GM21367 (cell line): ENCODE data around the gene SCT.

ENCODE experiments used
- ATAC-seq: cut with Tn5 transposase; IDR thresholded peaks from one replicate; pipeline ENCODE4 v1.9.1; 2021; ENCODE audit not compliant: unreplicated experiment

The SCT gene

GRCh38 chr11:643849-644738 is 17.1 kb upstream of the SCT start:
- ATAC-seq, result no peak

DNA sequence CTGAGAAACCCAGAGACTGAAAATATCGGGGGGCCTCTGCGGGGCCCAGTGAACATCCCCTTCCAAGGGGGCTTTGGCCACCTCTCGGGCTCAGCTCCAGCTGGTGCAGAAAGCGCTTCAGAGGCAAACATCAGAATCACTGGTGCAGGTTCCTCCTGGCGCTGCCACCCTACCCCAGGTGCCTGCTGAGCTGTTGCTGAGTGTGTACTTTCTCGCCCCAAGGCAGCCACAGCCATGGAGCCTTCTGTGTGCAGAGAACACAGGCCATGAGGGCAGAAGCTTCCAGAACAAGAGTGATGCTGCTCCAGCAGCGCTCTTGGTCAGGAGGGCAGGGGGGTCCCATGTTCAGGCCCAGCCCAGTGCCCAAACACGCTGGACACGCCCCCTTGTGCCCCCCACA is 16.4 kb upstream of the SCT start:
- no peak for ATAC-seq

DNA sequence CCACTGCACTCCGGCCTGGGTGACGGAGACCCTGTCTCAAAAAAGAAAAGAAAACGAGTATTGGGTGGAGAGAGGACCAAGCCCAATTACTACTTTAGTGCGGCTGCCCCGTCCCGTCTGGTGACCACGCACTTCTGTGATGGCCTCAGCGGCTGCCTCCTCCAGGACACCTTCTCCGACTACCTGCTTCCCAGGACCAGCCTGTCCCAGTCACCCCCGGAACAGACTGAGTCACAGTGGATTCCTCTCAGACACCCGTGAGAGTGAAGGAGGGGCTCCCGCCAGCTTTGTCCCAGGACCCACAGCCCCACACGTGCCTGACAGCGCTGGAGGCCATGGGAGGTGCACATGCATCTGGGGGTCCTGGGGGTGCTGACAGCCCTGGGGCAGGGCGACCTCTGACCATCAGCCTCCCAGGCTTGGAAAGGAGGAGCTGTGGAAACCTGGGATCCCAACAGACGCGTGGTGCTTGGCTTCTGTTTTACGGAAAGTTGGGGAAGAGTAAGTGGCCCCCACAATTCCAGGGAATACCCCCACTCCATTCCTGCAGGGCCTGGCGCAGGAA is 14.9 kb upstream of the SCT start:
- no peak for ATAC-seq

DNA sequence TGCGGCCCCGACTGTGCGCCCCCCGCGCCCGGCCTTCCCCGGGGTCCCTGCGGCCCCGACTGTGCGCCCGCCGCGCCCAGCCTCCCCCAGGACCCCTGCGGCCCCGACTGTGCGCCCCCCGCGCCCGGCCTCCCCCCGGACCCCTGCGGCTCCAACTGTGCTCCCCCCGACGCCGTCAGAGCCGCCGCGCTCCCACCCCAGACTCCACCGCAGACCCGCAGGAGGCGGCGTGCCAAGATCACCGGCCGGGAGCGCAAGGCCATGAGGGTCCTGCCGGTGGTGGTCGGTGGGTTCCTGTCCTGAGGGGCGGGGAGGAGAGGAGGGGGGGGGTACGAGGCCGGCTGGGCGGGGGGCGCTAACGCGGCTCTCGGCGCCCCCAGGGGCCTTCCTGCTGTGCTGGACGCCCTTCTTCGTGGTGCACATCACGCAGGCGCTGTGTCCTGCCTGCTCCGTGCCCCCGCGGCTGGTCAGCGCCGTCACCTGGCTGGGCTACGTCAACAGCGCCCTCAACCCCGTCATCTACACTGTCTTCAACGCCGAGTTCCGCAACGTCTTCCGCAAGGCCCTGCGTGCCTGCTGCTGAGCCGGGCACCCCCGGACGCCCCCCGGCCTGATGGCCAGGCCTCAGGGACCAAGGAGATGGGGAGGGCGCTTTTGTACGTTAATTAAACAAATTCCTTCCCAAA is 13.2 kb upstream of the SCT start:
- ATAC-seq, result no peak

GRCh38 chr11:639332-639955 is 12.5 kb upstream of the SCT start:
- ATAC-seq, result no peak

- no peak for ATAC-seq
Measured at GRCh38 chr11:638631-639331, 11.8 kb upstream of the SCT start.

- ATAC-seq, result no peak
Measured at GRCh38 chr11:637593-638521, 10.9 kb upstream of the SCT start.

- no peak for ATAC-seq
Measured at GRCh38 chr11:637333-637592, 10.3 kb upstream of the SCT start.

GRCh38 chr11:636511-637332 is 9.7 kb upstream of the SCT start, which contains the start of gene DRD4:
Gene DRD4 (plus strand): TSS chr11:637269. CDS start chr11:637305, 36 bp downstream.
- no peak for ATAC-seq

GRCh38 chr11:635945-636510 is 9.0 kb upstream of the SCT start:
- ATAC-seq, result no peak

DNA sequence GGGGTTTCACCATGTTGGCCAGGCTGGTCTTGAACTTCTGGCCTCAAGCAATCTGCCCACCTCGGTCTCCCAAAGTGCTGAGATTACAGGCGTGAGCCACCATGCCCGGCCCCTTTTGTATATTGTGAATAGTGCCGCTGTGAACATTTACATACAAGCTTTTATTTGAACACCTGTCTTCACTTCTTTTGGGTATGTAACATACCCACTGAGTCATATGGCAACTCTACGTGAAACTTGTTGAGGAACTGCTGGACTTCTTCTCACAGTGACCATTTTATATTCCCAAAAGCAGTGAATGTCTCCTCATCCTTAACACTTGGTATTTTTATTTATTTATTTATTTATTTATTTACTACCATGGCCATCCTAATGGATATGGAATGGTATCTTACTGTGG is 3.9 kb upstream of the SCT start:
- ATAC-seq, result no peak

DNA sequence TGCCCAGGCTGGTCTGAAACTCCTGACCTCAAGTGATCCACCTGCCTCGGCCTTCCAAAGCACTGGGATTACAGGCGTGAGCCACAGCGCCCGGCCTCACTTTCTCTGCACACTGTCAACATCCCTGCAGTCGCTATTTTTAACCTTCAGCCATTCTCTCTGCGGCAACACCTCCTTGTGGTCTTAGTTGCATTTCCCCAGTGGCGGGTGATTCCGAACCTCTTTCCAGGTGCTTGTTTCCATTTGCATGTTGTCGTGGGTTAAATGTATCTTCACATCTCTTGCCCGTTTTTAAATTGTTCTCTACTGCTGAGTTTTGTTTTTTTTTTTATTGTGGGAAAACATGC is 2.2 kb upstream of the SCT start:
- no peak for ATAC-seq

- ATAC-seq, result no peak
Measured at GRCh38 chr11:628056-628455, 1.1 kb upstream of the SCT start.

- no peak for ATAC-seq
Measured at GRCh38 chr11:627308-627576, 261 bp upstream of the SCT start.

DNA sequence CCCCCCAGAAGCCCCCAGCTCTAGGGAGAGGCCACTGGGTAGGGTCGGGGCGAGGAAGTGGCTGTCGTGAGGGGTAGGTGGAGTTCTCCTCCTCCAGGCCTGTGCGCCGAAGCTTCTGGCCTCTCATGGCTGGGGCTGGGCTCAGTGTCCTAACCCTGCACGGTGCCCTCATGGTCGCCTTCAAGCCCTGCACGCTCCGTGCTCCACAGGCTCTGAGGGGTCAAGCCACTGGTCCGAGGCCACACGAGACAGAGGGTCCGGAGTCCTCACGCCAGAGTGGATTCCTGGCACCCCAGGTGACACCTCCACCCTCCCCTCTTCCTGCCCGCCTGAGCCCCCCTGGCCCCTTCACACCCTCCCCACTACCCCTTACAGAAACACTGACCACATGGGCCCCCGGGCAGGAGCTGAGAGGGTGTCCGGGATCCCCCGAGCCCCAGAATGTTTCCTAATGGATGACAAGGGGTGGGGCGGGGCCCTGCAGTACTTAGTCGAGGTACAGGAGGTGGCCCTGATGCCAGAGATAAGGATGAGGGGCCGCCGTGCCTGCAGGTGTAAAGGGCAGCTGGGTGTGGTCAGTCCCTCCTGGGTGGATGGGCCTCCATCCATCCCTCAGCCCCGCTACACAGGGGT is 1.2 kb downstream of the SCT start:
- ATAC-seq, result no peak

DNA sequence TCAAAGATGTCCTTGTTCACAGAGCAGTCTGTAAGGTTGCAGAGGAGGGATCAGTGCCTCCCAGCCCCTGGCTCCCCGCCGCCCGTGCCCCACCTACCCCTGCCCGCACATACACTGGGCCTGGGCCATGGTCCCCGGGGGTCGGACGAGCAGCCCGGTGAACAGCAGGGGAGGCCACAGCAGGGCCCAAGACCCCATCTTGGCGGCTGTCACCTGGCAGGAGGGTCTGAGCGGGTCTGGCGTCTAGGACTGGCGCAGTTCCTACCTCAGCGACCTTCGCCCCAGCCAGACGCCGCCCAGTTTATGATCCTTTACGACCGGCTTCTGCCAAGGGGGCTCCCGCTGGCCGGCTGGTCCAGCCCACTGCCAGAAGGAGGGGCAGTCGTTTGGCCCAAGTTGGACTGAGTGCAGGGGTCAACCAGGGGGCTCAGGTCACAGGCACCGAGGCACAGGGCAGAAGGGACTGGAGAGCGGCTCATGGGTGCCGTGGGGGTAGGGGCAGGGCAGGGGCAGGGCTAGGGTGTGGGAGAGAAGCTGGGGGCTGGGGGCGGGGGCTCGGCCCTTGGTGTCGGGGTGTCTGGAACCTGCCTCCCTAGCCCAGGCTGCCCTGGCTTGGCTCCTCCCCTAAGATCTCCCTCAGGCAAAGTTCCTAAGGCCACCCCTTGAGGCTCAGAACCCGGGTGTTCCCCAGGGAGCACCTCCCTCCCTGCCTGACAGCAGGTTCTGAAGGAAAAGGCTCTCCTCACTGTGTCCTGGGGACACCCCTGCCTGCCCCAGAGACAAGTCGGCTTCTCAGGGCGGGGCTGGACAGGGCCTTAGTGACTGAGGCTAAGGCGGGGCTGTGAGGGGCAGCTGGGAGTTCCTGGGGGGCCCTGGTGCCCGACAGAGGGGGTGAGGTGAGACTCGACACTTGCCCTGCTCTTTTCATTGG is 2.0 kb downstream of the SCT start, which contains the start of gene CDHR5:
Gene CDHR5, minus strand, starts transcription at position 251 of the 931 bp plus-strand sequence. Its CDS starts 53 bp downstream, at position 198.
- ATAC-seq, result no peak

GRCh38 chr11:623999-624704 is 2.8 kb downstream of the SCT start:
- no peak for ATAC-seq
